Neural crest cell (in vitro differentiated cells): ENCODE results near the gene CCDC57. TPM values are rescaled to one million over a fixed set of nuclear protein-coding genes. Genes with fewer than 3 reads are reported as not detected.

ENCODE experiments used
- DNase-seq: peaks from one replicate; pipeline ENCODE4 v3.0.0; 2021; ENCODE audit warnings: low read depth, mixed read lengths, low spot score
- H3K27ac Mint-ChIP-seq: one replicate; pipeline ENCODE4 v1.8.0; 2021; ENCODE audit warnings: mild to moderate bottlenecking, mixed read lengths; ENCODE audit not compliant: unreplicated experiment
- H3K27me3 Mint-ChIP-seq: 2 replicates; pipeline ENCODE4 v1.8.0; 2021; ENCODE audit warnings: low read depth, mild to moderate bottlenecking, mixed read lengths
- H3K36me3 Mint-ChIP-seq: 2 replicates; pipeline ENCODE4 v1.8.0; 2021; ENCODE audit warnings: low read depth, mild to moderate bottlenecking, mixed read lengths
- H3K4me1 Mint-ChIP-seq: 2 replicates; pipeline ENCODE4 v1.8.0; 2021; ENCODE audit warnings: mixed read lengths
- H3K4me3 Mint-ChIP-seq: one replicate; pipeline ENCODE4 v1.8.0; 2021; ENCODE audit warnings: mild to moderate bottlenecking, mixed read lengths
- H3K9me3 Mint-ChIP-seq: 2 replicates; pipeline ENCODE4 v1.8.0; 2021; ENCODE audit warnings: mixed read lengths
- CTCF ChIP-seq: fragments of 200-600 bp; sonication (generic); conservative IDR thresholded peaks from 2 replicates; pipeline ENCODE4 v1.5.0; 2021; ENCODE audit warnings: antibody characterized with exemption, mild to moderate bottlenecking
- total RNA-seq: library from RNA; stranded (reverse); gene quantifications from 2 replicates; pipeline ENCODE4 v1.2.1, GENCODE V29; 2021

Gene CCDC57
- total RNA-seq, 1 donor from 2014 or later = 47.5 TPM

GRCh38 chr17:82240506-82241182 is 28.0 kb upstream of the CCDC57 start:
- no peak overlapping the region for H3K4me3 Mint-ChIP-seq
- no peak for DNase-seq
- H3K4me1 Mint-ChIP-seq = no peaks in the 10 kb centered on the region
- H3K9me3 Mint-ChIP-seq = no peaks in the 10 kb centered on the region
- peaks cover 8% of the 10 kb centered on the region for H3K36me3 Mint-ChIP-seq
- no peaks in the 10 kb centered on the region for H3K27me3 Mint-ChIP-seq
- TF ChIP-seq CTCF = no peak
- H3K27ac Mint-ChIP-seq = peak overlapping the region; percentile 67

GRCh38 chr17:82239926-82240505 is 27.4 kb upstream of the CCDC57 start:
- TF ChIP-seq CTCF = no peak
- H3K27ac Mint-ChIP-seq = no peak overlapping the region
- peaks cover 8% of the 10 kb centered on the region for H3K36me3 Mint-ChIP-seq
- H3K9me3 Mint-ChIP-seq = no peaks in the 10 kb centered on the region
- DNase-seq = no peak
- H3K4me1 Mint-ChIP-seq = no peaks in the 10 kb centered on the region
- H3K27me3 Mint-ChIP-seq = no peaks in the 10 kb centered on the region
- H3K4me3 Mint-ChIP-seq = no peak overlapping the region

GRCh38 chr17:82239401-82239925 is 26.8 kb upstream of the CCDC57 start:
- H3K9me3 Mint-ChIP-seq = no peaks in the 10 kb centered on the region
- H3K36me3 Mint-ChIP-seq = peaks cover 6% of the 10 kb centered on the region
- DNase-seq = no peak
- no peaks in the 10 kb centered on the region for H3K27me3 Mint-ChIP-seq
- no peak for TF ChIP-seq CTCF
- no peaks in the 10 kb centered on the region for H3K4me1 Mint-ChIP-seq
- no peak overlapping the region for H3K4me3 Mint-ChIP-seq
- no peak overlapping the region for H3K27ac Mint-ChIP-seq

- H3K9me3 Mint-ChIP-seq = no peaks in the 10 kb centered on the region
- TF ChIP-seq CTCF = no peak
- peak overlapping the region; percentile 84 for H3K27ac Mint-ChIP-seq
- H3K36me3 Mint-ChIP-seq = no peaks in the 10 kb centered on the region
- H3K4me3 Mint-ChIP-seq = peak overlapping the region; percentile 38
- DNase-seq = no peak
- no peaks in the 10 kb centered on the region for H3K4me1 Mint-ChIP-seq
- H3K27me3 Mint-ChIP-seq = no peaks in the 10 kb centered on the region
These were observed 26.0 kb upstream of the CCDC57 start for GRCh38 chr17:82238472-82239201.

- H3K9me3 Mint-ChIP-seq = no peaks in the 10 kb centered on the region
- H3K27ac Mint-ChIP-seq = peak overlapping the region; percentile 19
- TF ChIP-seq CTCF = no peak
- H3K36me3 Mint-ChIP-seq = no peaks in the 10 kb centered on the region
- no peaks in the 10 kb centered on the region for H3K4me1 Mint-ChIP-seq
- no peaks in the 10 kb centered on the region for H3K27me3 Mint-ChIP-seq
- H3K4me3 Mint-ChIP-seq = no peak overlapping the region
- no peak for DNase-seq
These were observed 25.3 kb upstream of the CCDC57 start for GRCh38 chr17:82237746-82238471.
